Psoas muscle (tissue), 8 donors: ENCODE results near the gene TMF1. TPM values are rescaled to one million over a fixed set of nuclear protein-coding genes. Genes with fewer than 3 reads are reported as not detected.

ENCODE experiments used
- ATAC-seq, 4 donors: fragments of 200-7000 bp; cut with Tn5 transposase; one replicate each; pipeline ENCODE4 v1.9.1; 2020; ENCODE audit warnings: moderate library complexity in 3 of 4, mild to moderate bottlenecking in 2 of 4
- DNase-seq, 2 donors: peaks; one replicate each; pipeline ENCODE4 v3.0.0-alpha.2; 2020
- H3K27ac ChIP-seq: fragments of 200-600 bp; one replicate; pipeline ENCODE4 v1.8.0; 2022
- H3K27me3 ChIP-seq, 3 donors: fragments of 200-600 bp in 1 of 3; one replicate each; pipeline versions ENCODE4 v1.6.1 to v1.8.0; 2013 to 2022; ENCODE audit warnings: low read length in 2 of 3, mild to moderate bottlenecking in 2 of 3, moderate library complexity in 1 of 3; ENCODE audit not compliant: insufficient read depth in 3 of 3
- H3K36me3 ChIP-seq, 2 donors: fragments of 200-600 bp in 1 of 2; one replicate each; pipeline versions ENCODE4 v1.6.1 to v1.8.0; 2013 to 2022; ENCODE audit warnings: low read depth in 1 of 2, mild to moderate bottlenecking in 1 of 2, moderate library complexity in 1 of 2; ENCODE audit not compliant: insufficient read depth in 1 of 2
- H3K4me1 ChIP-seq: fragments of 200-600 bp; one replicate; pipeline ENCODE4 v1.8.0; 2022
- H3K4me3 ChIP-seq: fragments of 200-600 bp; one replicate; pipeline ENCODE4 v1.8.0; 2022; ENCODE audit warnings: mild to moderate bottlenecking
- H3K9me3 ChIP-seq: fragments of 200-600 bp; one replicate; pipeline ENCODE4 v1.8.0; 2022
- WGBS, 3 donors: extraction: QIAGEN DNeasy Blood & Tissue Kit; methylation state at CpG; one replicate each; pipeline versions ENCODE4 v1.1.6 to v1.1.7; 2013; 5-methylcytosine and 5-hydroxymethylcytosine counted together
- intact Hi-C, 2 donors: fragments of 100-400 bp; cut with DNase I; formaldehyde crosslinking; loops; one replicate each; pipeline versions ENCODE4 v1.11.0 to v1.14.2; 2022
- polyA plus RNA-seq, 3 donors: library from polyadenylated mRNA; stranded (reverse); fragments of 200-250 nt; gene quantifications; one replicate each; pipeline ENCODE4 v1.2.3, GENCODE V29; 2013
- total RNA-seq, 4 donors: library from RNA; stranded (reverse); fragmentation: NEBNext Ultra II Directional in 2 of 4; extraction: Animal tissue kit (Norgen Biotek cat#: 25700) in 2 of 4; gene quantifications; one replicate each; pipeline versions ENCODE4 v1.2.1 to v1.2.4, GENCODE V29; 2021 to 2023
- TF ChIP-seq, protein P1 (sequence below): fragments of 200-600 bp; IDR thresholded peaks from one replicate; pipeline ENCODE4 v1.8.0; 2022; ENCODE audit warnings: antibody characterized with exemption
- donor health status: healthy with polysubstance abuse.
- donor health status: DM: no; HTN: no; CAD: no; lungs with moderate emphysema.
- donor health status: Bipolar disorder and iron deficiency.
- donor health status: healthy.
- donor health status: DM: yes; HTN: yes; CAD: no.
- donor health status: DM: no; HTN: no; CAD: no.
- donor health status: DM: no; HTN: no; CAD: no.
- donor health status: DM: yes; HTN: yes; CAD: no.

Gene TMF1
- total and polyA plus RNA-seq, 7 donors: 6.7 to 31.5 (median 25.9) TPM

DNA sequence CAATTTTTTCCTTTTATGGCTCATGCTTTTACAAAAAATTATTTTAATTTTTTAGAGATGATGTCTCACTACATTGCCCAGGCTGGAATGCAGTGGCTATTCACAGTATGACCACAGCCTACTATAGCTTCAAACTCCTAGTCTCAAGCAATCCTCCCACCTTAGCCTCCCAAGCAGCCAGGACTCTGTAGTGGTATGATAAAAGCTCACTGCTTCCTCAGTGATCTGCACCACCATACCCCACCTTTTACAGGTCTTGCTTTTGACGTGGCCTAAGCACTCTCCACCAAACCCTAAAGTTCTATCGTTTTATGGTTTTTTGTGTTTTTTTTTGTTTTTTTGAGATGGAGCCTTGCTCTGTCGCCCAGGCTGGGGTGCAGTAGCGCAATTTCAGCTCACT lies 14.0 kb upstream of the TMF1 start:
- Histone ChIP-seq H3K27ac (no peak overlapping the region), H3K4me3 (no peak overlapping the region), H3K4me1 (no peaks in the 10 kb centered on the region), H3K27me3 (no peaks in the 10 kb centered on the region), H3K9me3 (no peaks in the 10 kb centered on the region), H3K36me3 (peaks cover 0 to 97% of the 10 kb centered on the region in 2 donors)
- 72 to 90% (median 74%) methylated on average over 4 of the region's 4 CpGs for WGBS, 3 donors
- ATAC-seq (no peak), DNase-seq (no peak)
- TF ChIP-seq, protein P1, sequence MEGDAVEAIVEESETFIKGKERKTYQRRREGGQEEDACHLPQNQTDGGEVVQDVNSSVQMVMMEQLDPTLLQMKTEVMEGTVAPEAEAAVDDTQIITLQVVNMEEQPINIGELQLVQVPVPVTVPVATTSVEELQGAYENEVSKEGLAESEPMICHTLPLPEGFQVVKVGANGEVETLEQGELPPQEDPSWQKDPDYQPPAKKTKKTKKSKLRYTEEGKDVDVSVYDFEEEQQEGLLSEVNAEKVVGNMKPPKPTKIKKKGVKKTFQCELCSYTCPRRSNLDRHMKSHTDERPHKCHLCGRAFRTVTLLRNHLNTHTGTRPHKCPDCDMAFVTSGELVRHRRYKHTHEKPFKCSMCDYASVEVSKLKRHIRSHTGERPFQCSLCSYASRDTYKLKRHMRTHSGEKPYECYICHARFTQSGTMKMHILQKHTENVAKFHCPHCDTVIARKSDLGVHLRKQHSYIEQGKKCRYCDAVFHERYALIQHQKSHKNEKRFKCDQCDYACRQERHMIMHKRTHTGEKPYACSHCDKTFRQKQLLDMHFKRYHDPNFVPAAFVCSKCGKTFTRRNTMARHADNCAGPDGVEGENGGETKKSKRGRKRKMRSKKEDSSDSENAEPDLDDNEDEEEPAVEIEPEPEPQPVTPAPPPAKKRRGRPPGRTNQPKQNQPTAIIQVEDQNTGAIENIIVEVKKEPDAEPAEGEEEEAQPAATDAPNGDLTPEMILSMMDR: no peak
- intact Hi-C loops: no loop called here

DNA sequence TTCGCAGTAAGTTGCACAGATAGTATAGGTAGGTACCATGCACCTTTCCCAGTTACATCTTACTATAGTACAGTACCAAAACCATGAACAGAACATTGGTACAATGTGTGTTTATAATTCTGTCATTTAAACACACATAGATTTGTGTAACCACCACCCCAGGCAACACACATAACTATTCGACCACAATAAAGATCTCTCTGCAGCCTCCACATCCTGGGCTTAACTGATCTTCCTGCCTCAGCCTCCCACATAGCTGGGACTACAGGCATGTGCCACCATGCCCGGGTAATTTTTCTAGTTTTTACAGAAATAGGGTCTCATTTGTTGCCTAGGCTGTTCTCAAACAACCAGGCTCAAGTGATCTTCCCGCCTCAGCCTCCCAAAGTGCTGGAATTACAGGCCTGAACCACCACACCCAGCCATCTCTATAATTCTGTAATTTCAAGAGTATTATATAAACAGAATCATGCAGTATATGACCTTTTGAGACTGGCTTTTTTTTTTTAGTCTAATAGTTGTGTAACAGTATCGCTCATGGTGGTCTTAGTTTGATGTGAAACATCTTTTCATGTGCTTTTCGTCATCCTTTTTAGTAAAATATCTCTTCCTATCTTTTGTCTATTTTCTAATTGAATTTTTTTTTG lies 13.3 kb upstream of the TMF1 start:
- no peaks in the 10 kb centered on the region for H3K9me3 ChIP-seq
- H3K27ac ChIP-seq: no peak overlapping the region
- H3K27me3 ChIP-seq: no peaks in the 10 kb centered on the region
- H3K36me3 ChIP-seq: peaks cover 2 to 97% of the 10 kb centered on the region in 2 donors
- TF ChIP-seq, protein P1: no peak
- 92 to 97% (median 96%) methylated on average over 6 of the region's 6 CpGs for WGBS, 3 donors
- H3K4me3 ChIP-seq: no peak overlapping the region
- intact Hi-C loops: no loop called here
- no peak for DNase-seq
- no peak for ATAC-seq
- no peaks in the 10 kb centered on the region for H3K4me1 ChIP-seq

DNA sequence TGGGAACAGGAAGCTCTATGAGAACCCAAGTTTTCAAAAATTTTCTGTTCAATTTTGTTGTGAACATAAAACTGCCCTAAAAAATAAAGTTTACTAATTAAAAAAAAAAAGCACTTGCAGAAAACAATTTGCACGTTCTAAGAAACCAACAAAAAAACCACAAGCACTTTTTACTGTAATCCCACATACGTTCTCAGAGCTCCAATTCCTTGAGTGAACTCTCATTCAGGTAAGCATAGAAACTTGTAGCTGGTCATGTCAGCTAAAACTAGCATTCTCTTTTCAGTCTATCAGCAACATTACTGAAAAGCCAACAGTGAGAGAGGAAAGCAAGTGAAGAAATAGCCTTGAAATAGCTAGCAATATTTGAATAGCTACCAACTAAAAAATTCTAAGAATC lies 11.5 kb upstream of the TMF1 start:
- H3K27me3 ChIP-seq: no peaks in the 10 kb centered on the region
- ATAC-seq (no peak), DNase-seq (no peak)
- H3K4me3 ChIP-seq: no peak overlapping the region
- WGBS, 3 donors: 84 to 89% (median 88%) methylated on average over 2 of the region's 2 CpGs
- TF ChIP-seq, protein P1: no peak
- intact Hi-C loops: loop anchor here in 1 of 2 donors (5.0 kb wide), 1 partner anchor 36 kb away; no protein-coding TSS in a partner anchor
- peaks cover 8 to 98% of the 10 kb centered on the region in 2 donors for H3K36me3 ChIP-seq
- no peak overlapping the region for H3K27ac ChIP-seq
- no peaks in the 10 kb centered on the region for H3K9me3 ChIP-seq
- no peaks in the 10 kb centered on the region for H3K4me1 ChIP-seq

DNA sequence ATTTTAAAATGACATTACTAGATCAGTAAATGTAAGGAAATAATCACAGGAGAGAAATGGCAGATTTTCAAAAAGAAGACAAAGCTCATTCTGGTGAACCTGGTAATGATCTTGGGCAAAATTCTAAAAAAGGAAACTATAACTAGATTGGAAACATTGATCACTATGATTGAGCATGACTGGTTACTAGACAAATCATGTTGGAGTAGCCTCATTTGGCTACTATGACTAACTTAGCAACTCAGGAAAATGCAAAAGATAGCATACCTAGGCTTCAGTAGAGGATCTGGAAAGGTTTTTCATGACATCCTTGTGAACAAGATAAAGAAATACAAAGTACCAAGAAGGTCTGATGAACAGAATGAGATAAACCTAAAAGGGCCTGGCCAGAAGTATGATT lies 7.6 kb upstream of the TMF1 start:
- Histone ChIP-seq H3K9me3 (no peaks in the 10 kb centered on the region), H3K4me1 (no peaks in the 10 kb centered on the region), H3K36me3 (peaks cover 11 to 99% of the 10 kb centered on the region in 2 donors), H3K27ac (no peak overlapping the region), H3K4me3 (no peak overlapping the region), H3K27me3 (no peaks in the 10 kb centered on the region)
- TF ChIP-seq, protein P1: no peak
- intact Hi-C loops: loop anchor here (5.0 to 10.0 kb wide), 2 partner anchors 32 to 245 kb away; no protein-coding TSS in a partner anchor
- no peak for ATAC-seq
- DNase-seq: no peak

DNA sequence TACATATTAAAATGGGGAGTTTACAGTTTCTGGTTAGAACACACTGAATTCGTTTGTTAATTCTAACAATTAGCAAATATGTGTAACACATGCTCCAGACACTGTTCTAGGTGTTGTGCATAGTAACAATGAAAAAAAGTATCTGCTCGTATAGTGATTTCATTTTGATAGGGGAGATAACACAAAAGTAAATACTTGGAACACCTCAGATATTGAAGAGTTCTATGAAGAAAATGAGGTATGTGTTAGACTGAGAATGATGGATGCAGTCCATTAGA lies 6.8 kb upstream of the TMF1 start:
- Histone ChIP-seq H3K27me3 (no peaks in the 10 kb centered on the region), H3K4me3 (no peak overlapping the region), H3K9me3 (no peaks in the 10 kb centered on the region), H3K4me1 (no peaks in the 10 kb centered on the region), H3K36me3 (peaks cover 11 to 99% of the 10 kb centered on the region in 2 donors), H3K27ac (no peak overlapping the region)
- DNase-seq (no peak), ATAC-seq (no peak)
- intact Hi-C loops: loop anchor here in 1 of 2 donors (10.0 kb wide), 1 partner anchor 246 kb away; no protein-coding TSS in a partner anchor
- TF ChIP-seq, protein P1: no peak
- WGBS, 3 donors: 96 to 99% (median 98%) methylated on average over 2 of the region's 2 CpGs
